ENCODE results near the gene TEKT2.

TEKT2 gene

DNA sequence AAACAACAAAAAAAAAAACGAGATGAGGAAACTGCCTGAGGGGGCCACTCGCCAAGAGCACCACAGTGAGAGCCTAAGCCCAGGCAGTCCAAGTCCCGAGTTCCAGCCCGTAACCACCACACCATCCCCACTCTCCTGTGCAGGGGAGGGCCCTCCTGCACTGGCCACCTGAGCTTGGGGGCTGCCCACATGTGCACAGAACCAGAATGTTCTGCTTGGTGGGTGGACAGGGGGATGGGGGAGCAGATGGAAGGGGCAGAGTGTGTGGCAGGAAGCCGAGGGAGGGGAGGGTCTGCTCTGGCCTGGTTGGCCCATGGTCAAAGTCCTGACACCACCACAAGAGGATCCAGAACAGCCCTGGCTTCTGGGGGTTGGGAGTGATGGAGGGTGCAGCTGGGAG is 22.4 kb downstream of the TEKT2 start:
- no peak for DNase-seq (ENCODE audit: low spot score)

DNA sequence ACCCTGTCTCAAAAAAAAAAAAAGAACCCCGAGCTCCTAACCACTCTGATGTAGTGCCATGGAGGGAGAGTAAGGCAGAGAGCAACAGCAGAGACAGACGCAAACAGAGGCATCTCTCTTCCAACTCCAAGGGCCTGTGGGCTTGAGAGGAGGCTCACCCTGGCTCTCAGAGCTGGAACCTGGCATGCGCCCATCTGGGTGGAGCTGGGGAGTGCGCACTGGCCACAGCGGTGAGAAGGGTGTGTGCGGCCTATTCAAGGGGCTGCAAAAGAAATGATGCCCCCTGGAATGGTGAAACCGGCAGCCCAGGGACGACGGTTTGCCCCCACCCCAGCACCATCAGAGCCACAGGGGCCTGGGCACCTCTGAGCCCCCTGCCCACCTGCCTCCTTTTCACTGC is 23.5 kb downstream of the TEKT2 start:
- DNase-seq (ENCODE audit: low spot score): no peak

DNA sequence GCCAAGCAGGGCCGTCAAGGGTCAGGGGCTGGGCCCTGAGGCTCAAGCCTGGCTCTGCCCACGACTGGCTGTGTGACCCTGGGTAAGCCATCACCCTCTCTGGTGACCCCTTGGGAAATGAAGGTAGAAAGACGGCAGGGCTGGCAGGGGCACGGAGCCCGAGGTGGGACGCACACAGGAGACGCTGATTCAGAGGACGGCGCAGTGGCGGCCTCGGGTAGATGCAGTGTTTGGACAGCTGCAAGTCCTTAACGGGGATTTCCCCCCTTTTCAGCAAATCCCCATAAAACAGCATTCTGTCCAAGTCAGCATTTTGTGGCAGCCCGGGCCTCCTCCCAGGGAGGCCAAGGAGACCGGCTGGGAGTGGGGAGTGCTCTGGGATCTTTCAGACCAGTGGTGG is 24.4 kb downstream of the TEKT2 start:
- no peak for DNase-seq (ENCODE audit: low spot score)

DNA sequence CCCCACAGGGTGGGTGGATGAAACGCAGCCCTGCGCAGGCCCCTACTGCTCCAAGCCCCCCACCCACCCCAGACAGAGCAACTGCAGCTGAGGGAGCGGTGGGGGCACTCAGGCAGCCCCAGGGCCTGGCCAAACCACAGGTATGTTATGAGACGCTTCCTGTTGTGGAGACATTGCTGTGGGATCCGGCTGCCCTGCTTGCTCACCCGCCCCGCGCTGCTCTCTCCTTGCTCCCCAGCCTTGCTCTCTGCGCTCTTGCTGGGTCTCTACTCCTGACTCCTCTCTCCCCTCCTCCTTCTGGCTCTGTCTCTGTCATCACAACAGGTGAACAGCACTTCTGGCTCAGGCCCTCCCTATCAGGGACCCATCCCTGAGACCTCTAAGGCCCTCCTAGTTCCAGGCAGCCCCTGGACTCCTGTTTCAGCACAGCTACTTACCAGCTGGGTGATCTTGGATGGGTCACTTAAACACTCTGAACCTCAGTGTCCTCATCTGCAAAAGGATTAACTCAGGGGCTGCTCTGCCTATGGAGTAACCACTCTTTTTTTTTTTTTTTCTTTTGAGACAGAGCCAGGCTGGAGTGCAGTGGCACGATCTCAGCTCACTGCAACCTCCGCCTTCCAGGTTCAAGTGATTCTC is 25.3 kb downstream of the TEKT2 start:
- DNase-seq (ENCODE audit: low spot score): peak; percentile 59

DNA sequence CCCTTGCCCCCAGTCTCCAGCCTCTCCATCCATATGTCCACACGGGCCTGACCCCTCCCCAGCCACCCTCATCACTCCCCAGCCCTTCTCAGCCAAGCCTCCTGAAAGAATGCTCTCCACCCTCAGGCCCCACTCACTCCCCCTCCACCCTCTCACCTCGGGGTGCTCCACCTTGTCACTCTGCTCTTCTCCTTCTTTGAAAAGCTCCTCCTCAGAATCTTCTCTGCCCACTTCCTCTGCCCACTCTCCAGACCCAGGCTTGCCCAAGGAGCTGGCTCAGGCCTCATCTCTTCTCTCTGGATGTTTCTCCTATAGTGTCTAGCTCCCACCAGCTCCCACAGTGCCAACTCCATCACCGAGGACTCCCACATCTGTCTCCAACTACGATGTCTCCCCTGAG is 27.3 kb downstream of the TEKT2 start:
- DNase-seq (ENCODE audit: low spot score): no peak

DNA sequence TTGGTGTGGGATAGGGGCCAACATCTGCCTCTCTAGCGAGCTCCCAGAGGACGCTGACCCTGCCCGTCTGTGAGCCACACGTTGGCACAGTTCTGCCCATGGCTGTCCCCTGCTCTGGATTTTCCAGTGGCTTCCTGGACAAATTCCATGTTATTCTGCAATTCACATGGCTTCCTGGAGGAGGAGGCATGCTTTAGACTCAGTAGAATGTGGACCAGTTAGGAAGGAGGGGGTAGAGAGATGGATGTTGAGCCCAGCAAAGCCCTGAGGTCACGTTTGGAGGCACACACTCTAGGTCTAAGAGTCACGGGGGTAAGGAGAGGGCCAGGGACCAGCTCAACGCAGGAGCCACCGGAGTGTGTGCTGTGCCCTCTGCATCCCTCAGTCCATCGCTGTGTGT is 28.9 kb downstream of the TEKT2 start:
- no peak for DNase-seq (ENCODE audit: low spot score)

DNA sequence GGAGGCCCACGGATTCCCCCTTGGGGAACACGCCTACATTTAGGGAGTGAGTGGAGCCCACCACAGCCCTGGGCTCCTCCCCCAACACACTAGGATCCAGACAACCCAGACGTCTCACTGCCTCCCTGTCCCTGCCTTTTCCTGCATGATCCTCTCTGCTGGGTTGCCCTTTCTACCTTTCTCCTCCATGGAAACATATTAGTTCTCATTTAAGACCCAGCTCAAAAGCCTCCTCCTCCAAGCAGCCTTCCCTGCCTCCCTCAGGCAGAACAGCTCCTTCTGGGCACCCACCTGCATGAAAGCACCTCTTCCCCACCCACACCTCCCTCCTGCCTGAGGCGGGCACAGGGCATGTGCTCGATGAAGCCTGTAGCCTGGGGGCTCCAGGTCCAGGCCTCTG is 30.5 kb downstream of the TEKT2 start:
- DNase-seq (ENCODE audit: low spot score): no peak

DNA sequence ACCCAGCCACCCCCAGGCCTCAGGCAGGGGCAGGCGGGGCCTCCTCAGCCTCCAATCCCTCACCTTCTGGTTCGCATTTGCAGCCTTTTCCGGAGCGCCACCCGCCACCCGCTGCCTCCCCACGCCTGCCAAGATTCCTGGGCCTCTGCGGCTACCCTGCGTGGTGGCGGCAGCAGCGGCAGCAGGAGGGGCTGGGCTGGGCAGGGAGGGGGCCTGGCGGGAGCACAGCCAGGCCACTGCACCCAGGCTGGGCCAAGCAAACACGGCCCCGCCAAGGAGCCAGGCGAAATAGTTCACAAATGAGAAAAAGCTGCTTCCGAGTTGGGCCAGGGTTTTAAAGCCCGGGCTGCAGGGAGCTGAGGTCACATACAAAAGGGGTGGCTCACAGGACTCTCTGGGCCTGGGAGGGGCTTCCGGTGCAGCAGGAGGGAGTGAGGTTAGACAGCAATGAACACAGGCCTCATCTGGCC is 31.3 kb downstream of the TEKT2 start:
- no peak for DNase-seq (ENCODE audit: low spot score)

DNA sequence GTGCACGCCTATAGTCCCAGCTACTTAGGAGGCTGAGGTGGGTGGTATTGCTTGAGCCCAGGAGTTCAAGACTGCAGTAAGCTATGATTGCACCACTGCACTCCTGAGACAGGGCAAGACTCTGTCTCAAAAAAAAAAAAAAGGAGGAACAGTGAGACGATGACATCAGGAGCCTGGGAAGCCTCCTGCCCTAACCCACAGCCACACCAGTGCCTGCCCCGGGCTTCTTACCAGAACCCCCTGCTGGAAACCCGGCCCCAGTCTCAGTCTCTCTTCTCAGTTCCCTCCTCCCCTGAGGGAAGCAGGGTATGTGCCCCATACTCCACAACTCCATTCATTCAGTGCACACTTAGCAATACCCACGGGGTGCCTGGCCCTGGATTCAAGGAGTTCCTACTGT is 32.0 kb downstream of the TEKT2 start:
- no peak for DNase-seq (ENCODE audit: low spot score)

DNA sequence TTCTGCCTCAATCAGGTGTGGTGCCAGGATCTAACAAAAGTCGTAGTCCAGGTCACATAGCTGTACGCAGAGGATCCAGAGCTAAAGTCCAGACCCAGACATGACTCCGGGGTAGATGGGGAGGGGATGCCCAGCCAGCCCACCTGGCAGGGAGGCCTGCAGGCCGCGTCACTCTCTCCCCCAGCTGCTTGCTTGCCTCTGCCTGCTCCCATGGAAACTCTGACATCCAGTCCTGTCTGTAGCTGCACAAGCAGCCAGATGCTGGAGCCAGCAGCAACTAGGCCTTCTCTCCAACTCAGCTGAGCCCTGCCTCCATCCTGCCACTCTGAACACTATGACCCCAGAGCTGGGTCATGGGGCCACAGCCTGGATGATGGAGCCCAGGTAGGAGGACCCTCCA is 33.0 kb downstream of the TEKT2 start:
- no peak for DNase-seq (ENCODE audit: low spot score)

DNA sequence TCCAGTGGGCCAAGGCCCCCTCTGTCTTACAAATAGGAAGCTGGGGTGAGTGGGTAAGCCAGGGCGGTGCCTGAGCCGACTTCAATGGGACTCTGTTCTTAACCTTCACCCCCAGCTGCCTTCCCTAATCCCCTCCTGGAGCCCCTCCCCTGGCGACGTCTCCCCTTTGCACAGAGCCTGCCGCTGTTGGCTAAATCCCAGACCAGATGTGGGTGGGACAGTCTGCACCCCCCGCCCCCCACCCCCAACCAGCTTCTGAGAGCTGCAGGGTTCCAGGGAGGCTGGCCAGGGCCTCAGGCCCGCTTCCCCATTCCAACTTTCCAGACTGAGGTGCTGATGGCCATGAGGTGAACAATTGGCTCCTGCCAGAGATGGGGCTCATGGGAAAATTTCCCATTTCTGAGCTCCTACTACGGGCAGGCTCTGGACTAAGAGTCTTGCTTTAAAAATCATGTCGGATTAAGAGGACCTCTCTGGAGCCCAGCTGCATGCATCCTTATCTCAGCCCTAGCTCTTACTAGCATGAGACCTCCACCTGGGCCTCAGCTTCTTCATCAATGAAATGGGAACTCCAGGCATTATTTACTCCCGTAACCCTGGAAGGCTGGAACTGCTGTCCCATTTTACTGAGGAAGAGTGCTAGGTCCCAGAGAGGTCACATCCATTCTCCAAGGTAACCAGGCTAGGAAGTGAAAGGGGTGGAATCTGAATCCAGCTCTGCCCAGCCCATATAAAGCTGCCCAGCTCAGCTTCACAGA is 34.7 kb downstream of the TEKT2 start:
- DNase-seq (ENCODE audit: low spot score): no peak

DNA sequence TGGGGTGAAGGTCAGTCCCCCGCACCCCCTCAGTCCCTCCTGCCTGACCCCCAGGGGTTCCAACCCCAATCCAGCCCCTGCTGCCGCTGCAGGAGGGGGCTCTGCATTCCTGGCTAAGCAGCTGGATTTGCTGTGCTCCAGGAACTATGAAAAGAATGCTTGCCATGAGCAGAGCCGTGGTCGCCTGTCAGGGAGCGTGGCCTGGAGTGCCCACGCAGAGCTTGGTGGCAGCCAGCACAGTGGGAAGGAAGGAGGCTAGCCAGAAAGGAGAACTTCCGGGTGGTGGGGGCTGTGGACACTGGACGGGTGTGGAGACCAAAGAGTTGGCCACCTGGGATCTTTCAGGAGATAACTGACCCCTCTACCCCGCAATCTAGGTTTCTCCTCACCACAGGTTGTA is 35.6 kb downstream of the TEKT2 start:
- DNase-seq (ENCODE audit: low spot score): no peak

DNA sequence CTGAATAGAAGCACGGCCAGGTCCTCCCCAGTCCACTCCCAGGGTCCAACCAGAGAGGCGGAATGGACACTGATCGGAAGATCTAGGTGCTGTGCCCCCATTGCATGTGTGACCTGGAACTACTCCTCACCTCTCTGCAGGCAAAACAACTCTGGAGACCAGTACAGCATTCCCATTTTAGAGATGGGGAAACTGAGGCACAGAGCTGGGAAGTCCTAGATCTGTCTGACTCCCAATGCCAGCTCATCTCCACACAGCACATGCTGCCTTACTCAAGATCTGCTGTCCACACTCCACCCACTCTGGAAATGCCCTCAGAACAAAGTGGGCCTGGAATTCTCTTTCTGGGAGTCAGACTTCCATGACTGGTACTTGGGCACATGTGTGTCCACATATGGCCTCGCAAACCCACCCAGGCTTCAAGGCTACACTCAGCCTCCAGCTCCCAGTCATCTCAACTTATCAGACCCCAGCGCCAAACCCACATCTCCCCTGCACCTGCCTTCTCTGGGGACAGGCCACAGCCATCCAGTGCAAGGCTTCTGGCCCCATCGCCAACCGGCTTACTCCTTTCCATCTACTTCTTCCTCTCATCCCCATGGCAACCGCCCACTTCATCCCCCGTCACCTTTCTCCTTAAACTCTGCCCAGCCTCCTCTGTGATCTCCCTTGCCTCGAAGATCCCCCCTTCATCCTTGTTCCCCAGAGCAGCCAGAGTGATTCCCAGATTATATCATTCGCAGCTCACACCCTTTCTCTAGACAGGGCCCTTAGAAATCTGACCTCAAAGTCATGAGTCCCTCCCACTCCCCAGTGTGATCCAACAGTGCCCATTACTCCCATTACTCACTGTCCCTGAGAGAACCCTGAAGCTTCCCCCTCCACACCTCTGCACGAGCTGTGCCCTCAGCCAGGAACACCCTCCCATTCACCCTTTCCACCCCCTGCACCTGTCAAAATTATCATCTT is 38.5 kb downstream of the TEKT2 start:
- DNase-seq (ENCODE audit: low spot score): no peak

DNA sequence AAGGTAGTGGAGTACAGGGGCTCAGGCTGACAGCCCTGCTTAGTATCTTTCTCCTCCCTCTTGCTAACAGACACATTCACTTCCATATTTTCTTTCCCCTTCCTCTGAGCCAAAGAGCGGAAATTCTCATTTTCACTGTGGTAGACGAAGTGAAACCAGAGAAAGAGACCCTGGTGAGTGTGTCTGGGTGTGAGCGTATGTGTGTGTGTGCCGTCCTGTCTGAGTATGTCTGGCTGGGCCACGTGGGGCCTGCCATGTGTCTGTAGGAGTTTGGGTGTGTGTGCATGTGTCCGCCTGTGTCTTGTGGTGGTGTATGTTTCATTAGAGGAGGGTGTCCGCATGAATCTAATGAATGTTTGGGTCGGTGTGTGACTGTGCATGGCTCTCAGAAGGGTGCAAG is 39.5 kb downstream of the TEKT2 start:
- DNase-seq (ENCODE audit: low spot score): no peak

DNA sequence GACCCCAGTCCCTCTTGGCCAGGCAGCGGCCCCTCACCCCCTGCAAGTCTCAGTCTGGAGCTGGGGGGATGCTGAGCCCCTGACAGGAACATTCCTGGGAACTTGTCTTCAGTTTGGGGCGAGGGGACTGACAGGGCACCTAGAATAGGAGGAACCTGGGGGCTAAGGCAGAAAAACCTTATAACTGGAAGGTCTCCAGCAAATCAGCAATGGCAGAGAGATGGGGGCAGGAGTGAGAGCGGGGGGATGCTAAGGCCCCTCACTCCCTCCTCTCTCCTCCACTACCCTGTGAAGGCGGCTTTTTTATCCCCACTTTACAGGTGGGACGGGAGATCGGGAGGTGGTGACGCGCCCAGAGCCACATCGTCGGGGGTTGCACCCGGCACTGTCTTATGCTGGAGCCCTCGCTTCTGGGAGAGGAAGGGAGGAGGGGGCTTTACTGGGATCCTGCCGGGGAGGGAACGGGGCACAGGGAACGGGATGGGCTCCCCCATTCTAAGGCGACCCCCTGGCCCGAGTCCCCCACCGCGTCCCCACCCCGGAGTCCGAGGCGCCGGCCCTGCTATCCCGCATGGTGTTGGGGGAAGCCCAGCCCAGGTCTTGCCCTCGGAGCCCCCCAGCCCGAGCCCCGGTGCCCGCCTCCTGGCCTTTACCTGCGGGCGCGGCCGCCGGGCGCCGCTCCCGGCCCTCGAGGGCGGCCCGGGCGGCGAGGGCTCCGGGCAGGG is 40.7 kb downstream of the TEKT2 start:
- DNase-seq (ENCODE audit: low spot score): no peak

DNA sequence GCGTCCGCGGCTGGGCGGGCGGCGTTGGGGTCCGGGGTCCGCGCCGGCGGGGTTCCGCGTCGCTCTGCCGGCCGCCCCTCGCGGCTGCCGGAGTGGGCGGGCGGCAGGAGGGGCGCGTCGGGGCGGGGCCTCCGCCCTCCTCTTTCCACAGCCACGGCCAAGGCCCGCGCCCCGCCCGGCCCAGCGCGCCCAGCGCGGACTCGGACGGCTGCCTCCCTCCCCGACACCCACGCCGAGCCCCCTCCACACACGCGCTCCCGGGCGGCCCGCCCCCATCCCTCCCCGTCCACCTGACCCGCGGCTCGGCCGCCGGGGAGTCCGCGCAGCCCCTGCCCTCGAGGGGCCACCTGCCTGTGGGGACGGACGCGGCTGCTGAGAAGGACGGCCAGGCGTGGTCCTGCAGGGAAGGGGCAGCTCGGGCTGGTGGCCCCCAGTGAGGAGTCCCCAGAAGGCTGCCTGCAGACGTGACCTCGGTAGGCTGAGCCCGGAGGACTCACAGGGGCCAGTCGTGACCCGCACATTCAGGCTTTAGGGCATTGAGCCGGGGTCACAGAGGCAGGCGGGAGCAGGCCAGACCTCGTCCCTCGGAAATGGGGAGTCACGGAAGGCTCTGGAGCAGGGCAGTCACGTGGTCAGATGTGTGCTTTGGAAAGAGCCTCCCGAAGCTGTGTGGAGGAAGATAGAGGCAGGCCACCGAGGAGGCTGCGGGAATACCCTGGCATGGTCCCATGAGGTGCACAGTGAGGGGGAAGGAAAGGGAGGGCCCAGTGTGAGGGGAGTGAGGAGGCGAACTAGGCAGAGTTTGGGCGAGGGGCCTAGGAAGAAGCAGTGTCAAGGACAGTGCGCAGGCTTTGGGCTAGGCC is 41.5 kb downstream of the TEKT2 start, which contains the start of gene COL8A2:
Gene COL8A2 (minus strand): TSS at position 94 of the 863 bp plus-strand sequence. CDS start 24,980 bp downstream, outside the sequence.
- DNase-seq (ENCODE audit: low spot score): no peak

DNA sequence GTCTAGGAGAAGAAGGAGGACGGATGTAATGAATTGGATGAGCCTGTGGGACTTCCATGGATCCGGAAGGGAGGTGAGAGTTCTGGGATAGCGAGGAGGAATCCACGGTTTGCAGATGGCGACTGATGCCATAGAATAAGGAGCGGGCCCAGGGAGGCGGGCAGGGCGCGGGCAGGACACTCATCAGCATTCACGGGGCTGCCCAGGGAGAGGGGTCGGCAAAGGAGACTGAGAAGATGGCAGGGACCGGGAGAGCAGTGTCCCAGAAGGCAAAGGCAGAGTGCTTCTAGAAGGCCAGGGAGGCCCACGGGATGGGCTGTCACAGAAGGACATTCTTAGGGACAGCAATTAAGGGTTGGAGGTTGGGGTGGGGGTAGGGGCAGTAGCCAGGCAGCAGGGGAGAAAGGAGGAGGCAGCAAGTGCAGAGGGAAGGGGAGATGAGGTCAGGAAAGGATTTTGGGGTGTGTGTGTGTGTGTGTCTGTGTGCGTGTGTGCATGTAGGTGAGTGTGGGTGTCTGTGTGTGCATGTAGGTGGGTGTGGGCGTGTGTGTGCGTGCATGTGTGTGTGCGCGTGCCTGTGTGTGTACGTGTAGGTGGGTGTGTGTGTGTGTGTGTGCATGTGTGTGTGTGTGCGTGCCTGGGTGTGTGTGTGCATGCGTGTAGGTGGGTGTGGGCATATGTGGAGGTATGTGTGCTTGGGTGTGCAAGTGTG is 42.3 kb downstream of the TEKT2 start:
- no peak for DNase-seq (ENCODE audit: low spot score)

DNA sequence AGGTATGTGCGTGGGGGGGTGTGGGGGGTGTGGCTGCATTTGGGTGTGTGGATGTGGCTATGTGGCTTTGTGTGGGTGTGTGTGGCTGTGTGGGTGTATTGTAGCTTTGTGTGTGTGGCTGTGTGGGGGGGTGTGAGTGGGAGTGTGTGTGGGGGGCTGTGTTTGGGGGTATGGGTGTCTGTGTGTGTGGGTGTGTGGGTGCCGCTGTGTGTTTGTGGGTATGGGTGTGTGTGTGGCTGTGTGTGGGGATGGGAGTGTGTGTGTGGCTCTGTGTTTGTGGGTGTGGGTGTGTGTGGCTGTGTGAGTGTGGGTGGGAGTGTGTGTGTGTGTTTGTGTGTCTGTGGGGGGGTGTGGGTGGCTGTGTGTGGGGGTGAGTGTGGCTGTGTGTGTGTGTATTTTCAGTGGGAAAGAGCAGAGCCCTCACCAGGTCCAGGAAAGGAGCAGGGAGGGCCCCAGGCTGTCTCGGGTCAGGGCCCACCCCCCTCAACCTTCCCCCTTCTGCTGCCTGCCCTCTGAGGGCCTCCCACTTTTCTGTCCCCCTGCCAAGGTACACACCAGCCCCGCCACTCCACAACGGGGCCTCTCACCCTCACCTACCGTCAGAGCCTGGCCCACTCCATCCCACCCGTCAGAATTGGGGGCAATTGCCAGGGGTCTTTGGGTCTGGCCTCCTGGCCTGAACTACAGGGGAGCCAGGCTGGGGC is 43.1 kb downstream of the TEKT2 start:
- no peak for DNase-seq (ENCODE audit: low spot score)

DNA sequence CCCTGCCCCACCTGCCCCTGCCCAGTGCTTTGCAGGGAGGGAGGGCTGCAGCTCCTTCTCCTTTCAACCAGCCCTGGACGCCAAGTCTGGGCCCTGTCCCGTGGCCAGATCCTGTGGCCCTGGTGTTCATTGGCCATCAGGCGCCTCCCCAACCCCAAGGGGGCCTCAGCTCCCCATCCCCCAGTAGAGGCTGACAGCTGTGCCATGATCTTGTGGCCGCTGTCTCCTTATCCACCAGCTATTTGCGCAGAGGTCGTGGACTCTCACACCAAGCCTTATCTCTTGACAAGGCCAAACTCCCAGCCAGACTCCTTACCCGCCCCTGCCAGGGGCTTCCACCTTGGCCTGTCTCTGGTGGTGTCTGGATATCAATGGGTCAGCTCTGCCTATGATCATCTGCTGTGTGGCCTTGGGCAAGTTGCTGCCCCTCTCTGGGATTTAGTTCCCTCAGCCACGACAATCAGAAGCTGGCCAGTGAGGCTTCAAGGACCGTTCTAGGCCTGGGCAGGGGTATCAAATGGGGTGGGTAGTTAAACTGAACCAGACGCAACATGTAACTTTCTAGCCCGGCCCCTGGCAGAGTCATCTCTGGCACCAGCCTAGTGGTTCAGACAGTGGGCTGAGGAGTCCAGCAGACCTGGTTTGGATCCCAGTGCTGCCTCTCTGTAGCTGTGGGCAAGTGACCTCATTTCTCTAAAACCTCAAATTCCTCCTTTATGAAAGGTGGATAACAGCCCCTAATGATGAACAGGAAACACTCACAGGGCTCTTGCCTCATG is 44.4 kb downstream of the TEKT2 start:
- DNase-seq (ENCODE audit: low spot score): no peak

Data from CD4-positive, alpha-beta T cell treated with Interleukin-6 at 100 ng/mL for 8 hours (primary cell).